Upper lobe of left lung (tissue), 6 donors: ENCODE results near the gene REC8. TPM values are rescaled to one million over a fixed set of nuclear protein-coding genes. Genes with fewer than 3 reads are reported as not detected.
A peak's percentile ranks its signal among the peaks of the same experiment; 100 is the strongest.

Experiments
- ATAC-seq, 2 donors: fragments of 200-7000 bp; cut with Tn5 transposase; one replicate each; pipeline ENCODE4 v1.9.1; 2022; ENCODE audit warnings: mild to moderate bottlenecking in 2 of 2, moderate library complexity in 2 of 2; ENCODE audit not compliant: low FRiP score in 2 of 2
- DNase-seq, 2 donors: peaks; one replicate each; pipeline ENCODE4 v3.0.0-alpha.2; 2019 to 2020
- H3K27ac ChIP-seq, 4 donors: fragments of 200-600 bp; sonication (generic); one replicate each; pipeline ENCODE4 v1.5.1; 2016 to 2019
- H3K27me3 ChIP-seq, 4 donors: fragments of 200-600 bp; sonication (generic); one replicate each; pipeline ENCODE4 v1.5.1; 2017 to 2019
- H3K36me3 ChIP-seq, 4 donors: fragments of 200-600 bp; sonication (generic); one replicate each; pipeline ENCODE4 v1.5.1; 2016 to 2019
- H3K4me1 ChIP-seq, 4 donors: fragments of 200-600 bp; sonication (generic); one replicate each; pipeline ENCODE4 v1.5.1; 2018 to 2019
- H3K4me3 ChIP-seq, 4 donors: fragments of 200-600 bp; sonication (generic); one replicate each; pipeline ENCODE4 v1.5.1; 2017 to 2019; ENCODE audit warnings: mild to moderate bottlenecking in 2 of 4, moderate library complexity in 1 of 4
- H3K9me3 ChIP-seq, 4 donors: fragments of 200-600 bp; sonication (generic); one replicate each; pipeline ENCODE4 v1.5.1; 2018 to 2019
- CTCF ChIP-seq, 6 experiments: fragments of 450-650 bp in 4 of 6; fragments of 200-600 bp in 2 of 6; sonication (generic) in 2 of 6; IDR thresholded peaks; one replicate each; pipeline ENCODE4 v1.5.1; 2016 to 2019; ENCODE audit warnings: antibody characterized with exemption in 6 of 6
- EP300 ChIP-seq, 4 donors: sonication (generic); formaldehyde crosslinking; IDR thresholded peaks; one replicate each; pipeline ENCODE4 v1.5.1; 2017; ENCODE audit warnings: antibody characterized with exemption in 4 of 4, control low read depth in 2 of 4
- POLR2A ChIP-seq, 4 donors: fragments of 450-650 bp; IDR thresholded peaks; one replicate each; pipeline ENCODE4 v1.5.1; 2016 to 2017; ENCODE audit warnings: antibody characterized with exemption in 4 of 4, mild to moderate bottlenecking in 2 of 4
- POLR2AphosphoS5 ChIP-seq, 2 donors: sonication (generic); formaldehyde crosslinking; IDR thresholded peaks; one replicate each; pipeline ENCODE4 v1.5.1; 2017; ENCODE audit warnings: antibody characterized with exemption in 2 of 2
- WGBS, 2 donors: methylation state at CpG; one replicate each; pipeline ENCODE4 v1.1.5; 2017 to 2018; 5-methylcytosine and 5-hydroxymethylcytosine counted together
- total RNA-seq, 6 donors: library from RNA; depleted of rRNA in 4 of 6; stranded (reverse); fragments of >200 nt in 4 of 6; gene quantifications; one replicate each; pipeline versions ENCODE4 v1.1.0 to v1.2.1, GENCODE V29; 2016 to 2021
- donor health status: DM: no; HTN: no; CAD: no; lungs with moderate emphysema.
- donor health status: DM: no; HTN: yes; CAD: no; lungs with severe emphysema.

The REC8 gene
- total RNA-seq, 6 donors from 2014 or later, result 16.0 to 76.5 (median 29.4) TPM

- H3K27me3 ChIP-seq, result no peaks in the 10 kb centered on the region
- TF ChIP-seq POLR2A (IDR thresholded peaks at IDR 0.05) (no peak), POLR2AphosphoS5 (IDR thresholded peaks at IDR 0.05) (no peak), EP300 (IDR thresholded peaks at IDR 0.05) (no peak), CTCF (IDR thresholded peaks at IDR 0.05) (no peak)
- no peaks in the 10 kb centered on the region for H3K9me3 ChIP-seq
- H3K4me3 ChIP-seq, result no peak overlapping the region
- H3K36me3 ChIP-seq, result peaks cover 4 to 30% (median 25%) of the 10 kb centered on the region in 4 donors
- 92 to 93% methylated on average over 13 of the region's 13 CpGs for WGBS, 2 donors
- H3K27ac ChIP-seq, result peak overlapping the region in 2 of 4 donors; percentile 12 to 96
- no peak for ATAC-seq
- H3K4me1 ChIP-seq, result peaks cover 30 to 55% (median 39%) of the 10 kb centered on the region in 4 donors
- DNase-seq, result no peak
Observed at GRCh38 chr14:24138396-24139271, 33.2 kb upstream of the REC8 start.

DNA sequence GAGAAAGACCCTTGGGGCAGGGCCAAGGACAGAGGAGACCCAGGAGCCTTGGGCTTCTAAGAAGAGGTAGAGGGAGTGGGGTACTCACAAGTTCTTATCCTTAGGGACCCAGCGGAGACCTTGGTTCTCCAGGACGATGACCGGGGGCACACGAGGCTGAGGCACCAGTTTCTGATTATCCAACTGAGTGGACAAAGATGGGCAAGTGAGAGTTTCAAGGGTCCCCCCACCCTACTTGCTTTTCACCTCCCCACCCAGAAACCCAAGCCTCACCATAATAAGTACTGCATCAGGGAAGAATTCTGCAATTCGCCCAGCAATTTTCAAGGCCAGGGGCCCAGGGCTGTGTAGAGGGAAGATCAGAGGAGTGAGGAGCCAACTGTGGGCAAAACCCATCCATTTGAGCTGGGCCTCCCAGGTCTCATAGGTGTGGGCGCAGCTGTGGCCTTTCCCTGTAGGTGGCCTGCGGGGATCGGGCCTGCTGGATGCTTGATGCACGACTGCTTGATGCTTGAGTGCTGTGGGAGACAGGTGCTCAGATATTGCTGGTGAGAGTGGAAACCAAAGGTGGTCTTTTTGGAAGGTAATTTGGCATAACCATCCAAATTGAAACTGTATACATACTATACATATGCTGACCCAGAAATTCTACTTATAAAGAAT lies 32.5 kb upstream of the REC8 start:
- Histone ChIP-seq H3K27me3 (no peaks in the 10 kb centered on the region), H3K4me1 (peaks cover 30 to 55% (median 39%) of the 10 kb centered on the region in 4 donors), H3K4me3 (peak overlapping the region in 1 of 4 donors; percentile 90), H3K36me3 (peaks cover 4 to 32% (median 28%) of the 10 kb centered on the region in 4 donors), H3K27ac (peak overlapping the region in 2 of 4 donors; percentile 8 to 92), H3K9me3 (no peaks in the 10 kb centered on the region)
- TF ChIP-seq POLR2AphosphoS5 (IDR thresholded peaks at IDR 0.05) (no peak), CTCF (IDR thresholded peaks at IDR 0.05) (no peak), EP300 (IDR thresholded peaks at IDR 0.05) (no peak), POLR2A (IDR thresholded peaks at IDR 0.05) (no peak)
- 82 to 89% methylated on average over 8 to 9 of the region's 9 CpGs for WGBS, 2 donors
- DNase-seq (no peak), ATAC-seq (no peak)

DNA sequence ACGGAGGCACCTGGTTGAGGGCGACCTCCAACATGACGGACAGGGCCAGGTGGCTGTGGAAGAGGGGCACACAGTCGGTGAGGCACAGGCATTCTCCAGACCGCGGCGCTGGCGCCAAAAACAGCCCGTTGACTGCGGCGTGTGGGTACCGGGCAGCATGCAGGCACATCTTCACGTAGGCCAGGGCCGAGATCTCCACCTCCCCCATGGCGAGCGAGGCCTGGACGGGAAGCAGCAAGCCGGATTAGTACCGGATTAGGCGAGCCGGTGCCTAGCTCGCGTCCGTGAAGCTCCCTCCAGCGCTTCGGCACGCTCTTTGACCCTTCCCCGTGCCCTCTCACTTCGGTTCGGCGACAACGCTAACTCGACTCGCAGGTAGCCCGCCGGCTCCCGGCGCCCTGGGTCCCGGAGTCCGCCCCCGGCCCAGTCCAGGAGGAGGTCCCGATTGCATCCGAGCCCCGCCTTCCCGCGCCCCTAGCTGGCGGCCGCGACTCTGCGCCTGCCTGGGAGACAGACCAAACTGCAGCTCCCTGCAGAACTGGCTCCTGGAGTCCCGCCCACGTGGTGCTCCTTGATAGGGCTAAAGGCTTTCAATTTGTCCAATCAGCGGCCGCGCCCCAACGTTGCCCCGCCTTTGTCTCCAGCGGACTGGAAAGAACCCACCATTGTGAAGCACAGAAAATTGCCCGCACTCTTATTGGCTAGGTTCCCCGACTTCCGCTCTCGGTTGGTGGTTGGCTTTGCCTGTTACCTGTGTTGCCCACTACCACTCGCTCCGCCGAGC lies 30.6 kb upstream of the REC8 start, which contains the start of gene EMC9:
EMC9 (minus strand) TSS at position 495 of the 784 bp plus-strand sequence; CDS start at position 208, 287 bp downstream.
- peaks cover 4 to 32% (median 28%) of the 10 kb centered on the region in 4 donors for H3K36me3 ChIP-seq
- peak; percentile 97 to 98 for ATAC-seq
- TF ChIP-seq CTCF (IDR thresholded peaks at IDR 0.05) (peak in 5 of 6 experiments; percentile 74 to 90 (median 86)), POLR2A (IDR thresholded peaks at IDR 0.05) (peak in 3 of 4 donors; percentile 18 to 89 (median 61)), EP300 (IDR thresholded peaks at IDR 0.05) (no peak), POLR2AphosphoS5 (IDR thresholded peaks at IDR 0.05) (peak in 1 of 2 donors; percentile 91)

GRCh38 chr14:24143511-24143910 lies 28.4 kb upstream of the REC8 start:
- WGBS, 2 donors, result 93 to 95% methylated on average over 2 of the region's 2 CpGs

More for the DNA sequence above, 30.6 kb upstream of the REC8 start, which contains the start of gene EMC9:
- 0% methylated on average over 53 of the region's 65 CpGs; no CpG with 5 or more reads in 1 of the 2 donors for WGBS, 2 donors
- peak within 1 kb of the TSS; percentile 85 to 95 (median 90) for H3K27ac ChIP-seq
- H3K4me3 ChIP-seq, result peak within 1 kb of the TSS; percentile 62 to 90 (median 78)
- no peaks in the 10 kb centered on the region for H3K27me3 ChIP-seq
- H3K4me1 ChIP-seq, result peaks cover 36 to 58% (median 49%) of the 10 kb centered on the region in 4 donors
- DNase-seq, result peak; percentile 97 to 100
- no peaks in the 10 kb centered on the region for H3K9me3 ChIP-seq

More at GRCh38 chr14:24143511-24143910, 28.4 kb upstream of the REC8 start:
- DNase-seq (no peak), ATAC-seq (no peak)
- no peaks in the 10 kb centered on the region for H3K9me3 ChIP-seq
- H3K27me3 ChIP-seq, result no peaks in the 10 kb centered on the region
- peak overlapping the region in 1 of 4 donors; percentile 11 for H3K27ac ChIP-seq
- peaks cover 0 to 20% (median 17%) of the 10 kb centered on the region in 4 donors for H3K36me3 ChIP-seq
- H3K4me1 ChIP-seq, result peaks cover 33 to 50% (median 41%) of the 10 kb centered on the region in 4 donors
- no peak overlapping the region for H3K4me3 ChIP-seq
- TF ChIP-seq CTCF (IDR thresholded peaks at IDR 0.05), result no peak
- TF ChIP-seq POLR2AphosphoS5 (IDR thresholded peaks at IDR 0.05), result no peak
- TF ChIP-seq EP300 (IDR thresholded peaks at IDR 0.05), result no peak
- no peak for TF ChIP-seq POLR2A (IDR thresholded peaks at IDR 0.05)
